Endothelial cell of umbilical vein (primary cell): ENCODE measurements around the gene AS3MT. TPM values are rescaled to one million over a fixed set of nuclear protein-coding genes. Genes with fewer than 3 reads are reported as not detected.

Source experiments
- BruUV-seq: library from RNA; stranded (reverse); fragments of 400-500 nt; replicated peaks from 2 replicates; lab custom pipeline; 2021; lab: Mats Ljungman, UMichigan
- CTCF ChIA-PET: fragments of 300-600, 350-600 bp; sonication (Branson Sonifier 250); formaldehyde crosslinking; loops from one replicate; lab custom pipeline; 2021; ENCODE audit warnings: antibody characterized with exemption, inconsistent platforms; lab: Charles Lee
- POLR2A ChIA-PET: fragments of 300-600, 350-600 bp; sonication (Branson Sonifier 250); formaldehyde crosslinking; loops from one replicate; lab custom pipeline; 2021; ENCODE audit warnings: antibody characterized with exemption, inconsistent platforms; lab: Charles Lee
- DNase-seq: peaks from one replicate; pipeline ENCODE4 v3.0.0-alpha.2; 2011; ENCODE audit warnings: low read depth, low spot score
- FAIRE-seq: peaks from 2 replicates; lab custom pipeline; 2011; peaks lifted over from hg19 to GRCh38; lab: Jason Lieb, UNC
- H2AFZ ChIP-seq: 2 replicates; pipeline ENCODE4 v1.6.0; 2012; ENCODE audit warnings: low read depth, low read length, control low read depth, inconsistent platforms
- H3K27ac ChIP-seq: 2 replicates; pipeline ENCODE4 v1.5.1; 2011; ENCODE audit warnings: low read depth, mild to moderate bottlenecking, control low read depth, low read length, moderate library complexity; ENCODE audit not compliant: insufficient read depth
- H3K27me3 ChIP-seq, 2 experiments: 2 replicates each; pipeline versions ENCODE4 v1.6.0 to v1.6.1; 2011; ENCODE audit warnings: low read length in 2 of 2, mixed read lengths in 1 of 2; ENCODE audit not compliant: control insufficient read depth in 2 of 2, insufficient read depth in 2 of 2
- H3K36me3 ChIP-seq, 2 experiments: 2 replicates in 1 of 2; 3 replicates in 1 of 2; pipeline ENCODE4 v1.5.1; 2011; ENCODE audit warnings: low read length in 2 of 2, mild to moderate bottlenecking in 1 of 2, moderate library complexity in 1 of 2; ENCODE audit not compliant: control insufficient read depth in 2 of 2, insufficient read depth in 2 of 2; ENCODE audit errors: extremely low read depth in 1 of 2
- H3K4me1 ChIP-seq: 3 replicates; pipeline ENCODE4 v1.5.1; 2011; ENCODE audit warnings: mild to moderate bottlenecking, low read length; ENCODE audit not compliant: control insufficient read depth, insufficient read depth; ENCODE audit errors: extremely low read depth
- H3K4me2 ChIP-seq: 2 replicates; pipeline ENCODE4 v1.6.1; 2011; ENCODE audit warnings: low read length, control low read depth, mixed read lengths; ENCODE audit not compliant: insufficient read depth
- H3K4me3 ChIP-seq, 3 experiments: fragments of 200-600 bp in 1 of 3; sonication (generic), shearing (Covaris generic) in 1 of 3; replicated peaks in 1 of 3; 2 replicates each; pipeline ENCODE4 v1.5.1; 2011 to 2016; ENCODE audit warnings: control low read depth in 3 of 3, low read length in 3 of 3, mild to moderate bottlenecking in 2 of 3, inconsistent platforms in 1 of 3, low read depth in 1 of 3, moderate library complexity in 1 of 3; ENCODE audit not compliant: insufficient read depth in 1 of 3
- H3K79me2 ChIP-seq: 2 replicates; pipeline ENCODE4 v1.6.0; 2012; ENCODE audit warnings: low read length, inconsistent platforms; ENCODE audit not compliant: control insufficient read depth, insufficient read depth
- H3K9ac ChIP-seq: replicated peaks from 2 replicates; pipeline ENCODE3; 2011; ENCODE audit warnings: low read length, control low read depth; ENCODE audit not compliant: insufficient read depth; ENCODE audit errors: extremely low read depth
- H3K9me1 ChIP-seq: replicated peaks from 3 replicates; pipeline ENCODE4 v1.6.0; 2011; ENCODE audit warnings: mild to moderate bottlenecking, low read length; ENCODE audit not compliant: control insufficient read depth, insufficient read depth; ENCODE audit errors: extremely low read depth
- H3K9me3 ChIP-seq: replicated peaks from 2 replicates; pipeline ENCODE4 v1.5.1; 2012; ENCODE audit warnings: low read length, inconsistent platforms; ENCODE audit not compliant: control insufficient read depth, insufficient read depth
- H4K20me1 ChIP-seq: replicated peaks from 2 replicates; pipeline ENCODE3; 2011; ENCODE audit warnings: mild to moderate bottlenecking, low read length; ENCODE audit not compliant: control insufficient read depth, insufficient read depth; ENCODE audit errors: extremely low read depth
- EZH2 ChIP-seq: IDR thresholded peaks from 2 replicates; pipeline ENCODE4 v1.6.1; 2012; ENCODE audit warnings: borderline replicate concordance, low read depth, mild to moderate bottlenecking, moderate library complexity, low read length, inconsistent platforms; ENCODE audit not compliant: severe bottlenecking
- FOS ChIP-seq: IDR thresholded peaks from 2 replicates; pipeline ENCODE4 v1.6.1; 2011; ENCODE audit warnings: mild to moderate bottlenecking, low read length, moderate library complexity, borderline replicate concordance; ENCODE audit not compliant: insufficient read depth
- GATA2 ChIP-seq: IDR thresholded peaks from 2 replicates; pipeline ENCODE4 v1.7.0; 2011; ENCODE audit warnings: low read depth, mild to moderate bottlenecking, moderate library complexity, mixed read lengths, low read length; ENCODE audit not compliant: insufficient read length, insufficient read depth
- JUN ChIP-seq: IDR thresholded peaks from 2 replicates; pipeline ENCODE4 v1.6.1; 2011; ENCODE audit warnings: borderline replicate concordance, low read depth; ENCODE audit not compliant: insufficient read length, insufficient read depth
- MYC ChIP-seq: IDR thresholded peaks from one replicate; pipeline ENCODE4 v1.6.1; 2011; ENCODE audit warnings: mild to moderate bottlenecking, low read depth, low read length
- POLR2A ChIP-seq: IDR thresholded peaks from 2 replicates; pipeline ENCODE4 v1.6.1; 2012; ENCODE audit warnings: low read depth, mild to moderate bottlenecking, control low read depth, low read length
- POLR2AphosphoS5 ChIP-seq: IDR thresholded peaks from 2 replicates; pipeline ENCODE4 v1.6.1; 2012; ENCODE audit warnings: low read depth, mild to moderate bottlenecking, control low read depth, low read length, moderate library complexity; ENCODE audit not compliant: insufficient read depth
- dilution Hi-C: fragments of 300-500 bp; cut with MboI; formaldehyde crosslinking; loops from one replicate; pipeline ENCODE4 v1.15.0; 2019; ENCODE audit warnings: low sequenced_read_pairs; ENCODE audit not compliant: extremely low pct_ligation_motif_present
- intact Hi-C: fragments of 100-400 bp; cut with micrococcal nuclease; formaldehyde crosslinking; loops from one replicate; pipeline ENCODE4 v1.10.0; 2022
- polyA plus RNA-seq, 4 experiments: library from polyadenylated mRNA; depleted of rRNA in 3 of 4; stranded (reverse) in 3 of 4; unstranded in 1 of 4; fragments of >200 nt; gene quantifications; 2 replicates each; pipeline versions ENCODE4 v1.2.1 to v1.2.3, GENCODE V29; 2011 to 2012; ENCODE audit warnings: missing spikeins in 1 of 4
- total RNA-seq: library from RNA; stranded (reverse); gene quantifications from 2 replicates; pipeline ENCODE4 v1.2.3, GENCODE V29; 2021
- TF ChIP-seq, protein P1 (sequence below), 2 donors: IDR thresholded peaks; 1 replicate in 1 of 2; 2 replicates in 1 of 2; pipeline ENCODE4 v1.5.1; 2011; ENCODE audit warnings: low read length in 2 of 2, mild to moderate bottlenecking in 2 of 2, moderate library complexity in 2 of 2, control low read depth in 1 of 2, inconsistent platforms in 1 of 2, low read depth in 1 of 2; ENCODE audit not compliant: insufficient read depth in 1 of 2; ENCODE audit errors: extremely low read depth in 1 of 2
- TF ChIP-seq, protein P2 (sequence below): IDR thresholded peaks from 2 replicates; pipeline ENCODE4 v1.6.1; 2011; ENCODE audit not compliant: insufficient read depth, insufficient read length

The AS3MT gene
- total and polyA plus RNA-seq, 2 donors (not counting 3 experiments of a cell fraction or from before 2014, with no cell fraction given), result 1.0 TPM; not detected in 1

DNA sequence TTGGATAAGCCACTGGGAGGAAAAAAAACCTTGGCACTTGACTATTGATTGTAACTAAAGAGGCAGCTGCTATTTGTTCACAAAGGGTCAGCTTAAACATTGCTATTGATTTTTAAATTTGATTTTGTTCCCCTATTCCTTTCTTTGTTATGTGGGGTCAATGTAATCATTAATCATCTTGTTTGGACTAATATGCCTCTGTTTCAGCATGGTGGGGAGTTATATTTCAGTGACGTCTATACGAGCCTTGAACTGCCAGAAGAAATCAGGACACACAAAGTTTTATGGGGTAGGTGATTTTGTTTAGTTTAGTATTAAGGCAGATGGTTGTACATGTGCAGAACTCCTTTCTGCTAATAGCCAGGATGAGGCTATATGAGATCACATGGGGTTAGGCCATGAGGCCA lies 7.5 kb downstream of the AS3MT start:
- H3K27me3 ChIP-seq, result peaks cover 0 to 6% of the 10 kb centered on the region in 2 experiments
- H3K9me1 ChIP-seq, result no peaks in the 10 kb centered on the region
- dilution Hi-C loops, result no loop called here
- H3K4me2 ChIP-seq, result no peak overlapping the region
- no peak overlapping the region for H3K27ac ChIP-seq
- POLR2A ChIA-PET, result no interaction called here
- DNase-seq, result no peak
- no peak overlapping the region for H3K9ac ChIP-seq
- H3K4me1 ChIP-seq, result no peaks in the 10 kb centered on the region
- H3K36me3 ChIP-seq, result no peaks in the 10 kb centered on the region
- H3K9me3 ChIP-seq, result no peaks in the 10 kb centered on the region
- H4K20me1 ChIP-seq, result no peaks in the 10 kb centered on the region
- no peaks in the 10 kb centered on the region for H3K79me2 ChIP-seq
- intact Hi-C loops, result no loop called here
- BruUV-seq, result no TSS peak
- TF ChIP-seq FOS, result no peak
- no peak for TF ChIP-seq GATA2
- no peak for TF ChIP-seq JUN
- TF ChIP-seq MYC, result no peak
- TF ChIP-seq, protein P1, sequence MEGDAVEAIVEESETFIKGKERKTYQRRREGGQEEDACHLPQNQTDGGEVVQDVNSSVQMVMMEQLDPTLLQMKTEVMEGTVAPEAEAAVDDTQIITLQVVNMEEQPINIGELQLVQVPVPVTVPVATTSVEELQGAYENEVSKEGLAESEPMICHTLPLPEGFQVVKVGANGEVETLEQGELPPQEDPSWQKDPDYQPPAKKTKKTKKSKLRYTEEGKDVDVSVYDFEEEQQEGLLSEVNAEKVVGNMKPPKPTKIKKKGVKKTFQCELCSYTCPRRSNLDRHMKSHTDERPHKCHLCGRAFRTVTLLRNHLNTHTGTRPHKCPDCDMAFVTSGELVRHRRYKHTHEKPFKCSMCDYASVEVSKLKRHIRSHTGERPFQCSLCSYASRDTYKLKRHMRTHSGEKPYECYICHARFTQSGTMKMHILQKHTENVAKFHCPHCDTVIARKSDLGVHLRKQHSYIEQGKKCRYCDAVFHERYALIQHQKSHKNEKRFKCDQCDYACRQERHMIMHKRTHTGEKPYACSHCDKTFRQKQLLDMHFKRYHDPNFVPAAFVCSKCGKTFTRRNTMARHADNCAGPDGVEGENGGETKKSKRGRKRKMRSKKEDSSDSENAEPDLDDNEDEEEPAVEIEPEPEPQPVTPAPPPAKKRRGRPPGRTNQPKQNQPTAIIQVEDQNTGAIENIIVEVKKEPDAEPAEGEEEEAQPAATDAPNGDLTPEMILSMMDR (IDR thresholded peaks at IDR 0.05; ENCODE audit: extremely low read depth in 1 of 2, insufficient read depth in 1 of 2, low read depth in 1 of 2, low read length in 2 of 2), result no peak
- TF ChIP-seq EZH2, result no peak
- TF ChIP-seq, protein P2, sequence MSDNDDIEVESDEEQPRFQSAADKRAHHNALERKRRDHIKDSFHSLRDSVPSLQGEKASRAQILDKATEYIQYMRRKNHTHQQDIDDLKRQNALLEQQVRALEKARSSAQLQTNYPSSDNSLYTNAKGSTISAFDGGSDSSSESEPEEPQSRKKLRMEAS, result no peak
- TF ChIP-seq POLR2AphosphoS5, result no peak
- no peak for TF ChIP-seq POLR2A
- FAIRE-seq, result no peak
- no peak overlapping the region for H2AFZ ChIP-seq
- CTCF ChIA-PET, result interaction anchor here (3.5 kb wide), 1 partner anchor 25 kb away, joined by 20 read pairs; no protein-coding TSS in a partner anchor
- no peak overlapping the region for H3K4me3 ChIP-seq
